SH-SY5Y (cell line): Measurements from ENCODE around the gene DSCAM.

Experiments
- GATA2 ChIP-seq: IDR thresholded peaks from 2 replicates; pipeline ENCODE4 v1.6.1; 2011; ENCODE audit warnings: mild to moderate bottlenecking, low read depth, low read length
- GATA3 ChIP-seq: IDR thresholded peaks from 2 replicates; pipeline ENCODE4 v1.6.1; 2011; ENCODE audit warnings: low read depth, mild to moderate bottlenecking, low read length, moderate library complexity

DNA sequence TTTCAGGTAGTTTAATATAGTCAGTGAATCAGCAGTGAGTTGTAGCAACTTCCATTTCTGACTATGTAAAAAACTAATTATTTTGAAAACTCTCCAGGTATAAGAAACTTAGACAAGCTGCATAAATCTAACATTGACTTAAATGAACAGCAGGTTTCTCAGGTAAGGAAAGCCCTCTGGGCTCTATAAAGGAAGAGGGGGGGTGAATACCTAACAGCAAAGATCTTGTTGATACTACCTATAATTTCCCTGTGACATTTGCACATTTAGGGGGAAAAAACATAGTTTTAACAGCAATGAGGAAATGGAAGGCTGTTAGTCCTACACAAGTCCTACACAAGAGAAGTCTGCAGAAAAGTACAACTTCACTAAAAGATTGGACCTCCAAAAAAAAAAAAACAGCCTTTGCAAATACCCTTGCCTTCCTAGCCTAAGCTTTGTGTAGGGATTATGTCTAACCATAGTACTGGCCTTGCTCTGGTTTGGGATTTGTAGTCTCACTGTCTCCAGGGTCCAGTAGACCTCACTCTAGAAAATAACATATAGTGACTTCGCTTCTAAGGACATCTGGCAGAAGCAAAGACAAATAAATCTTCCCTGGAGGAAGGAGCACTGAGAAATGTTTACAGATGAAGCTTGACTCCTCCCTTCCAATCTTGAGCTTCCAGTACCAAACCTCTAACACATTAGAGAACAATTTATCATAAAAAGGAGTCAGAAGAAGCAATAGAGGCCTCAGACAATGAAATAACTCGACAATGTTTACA, 459.8 kb downstream of the DSCAM start:
- TF ChIP-seq GATA3 (no peak), GATA2 (no peak)
